ENCODE data around the gene PCNX2.

The PCNX2 gene

GRCh38 chr1:232979558-232979957, 316.0 kb downstream of the PCNX2 start:
- no peak for DNase-seq

GRCh38 chr1:232978815-232979214, 316.7 kb downstream of the PCNX2 start:
- DNase-seq: no peak

- DNase-seq: no peak
Observed at GRCh38 chr1:232978091-232978634, 317.4 kb downstream of the PCNX2 start.

GRCh38 chr1:232974971-232975370, 320.6 kb downstream of the PCNX2 start:
- DNase-seq: no peak

- DNase-seq: no peak
Observed at GRCh38 chr1:232973652-232974611, 321.6 kb downstream of the PCNX2 start.

- no peak for DNase-seq
Observed at GRCh38 chr1:232970508-232970907, 325.0 kb downstream of the PCNX2 start.

GRCh38 chr1:232969799-232970198, 325.7 kb downstream of the PCNX2 start:
- no peak for DNase-seq

- DNase-seq: no peak
Observed at GRCh38 chr1:232968965-232969364, 326.6 kb downstream of the PCNX2 start.

GRCh38 chr1:232968391-232968790, 327.1 kb downstream of the PCNX2 start:
- no peak for DNase-seq

- DNase-seq: no peak
Observed at GRCh38 chr1:232966663-232967062, 328.9 kb downstream of the PCNX2 start.

- no peak for DNase-seq
Observed at GRCh38 chr1:232965912-232966217, 329.7 kb downstream of the PCNX2 start.

- DNase-seq: no peak
Observed at GRCh38 chr1:232965124-232965911, 330.2 kb downstream of the PCNX2 start.

- DNase-seq: no peak
Observed at GRCh38 chr1:232964601-232965000, 330.9 kb downstream of the PCNX2 start.

GRCh38 chr1:232962761-232963745, 332.5 kb downstream of the PCNX2 start:
- DNase-seq: no peak

GRCh38 chr1:232958067-232958466, 337.5 kb downstream of the PCNX2 start:
- no peak for DNase-seq

GRCh38 chr1:232956081-232956480, 339.4 kb downstream of the PCNX2 start:
- DNase-seq: no peak

GRCh38 chr1:232954594-232955365, 340.7 kb downstream of the PCNX2 start:
- no peak for DNase-seq

GRCh38 chr1:232952514-232953499, 342.7 kb downstream of the PCNX2 start:
- DNase-seq: peak; percentile 10

- no peak for DNase-seq
Observed at GRCh38 chr1:232951605-232952004, 343.9 kb downstream of the PCNX2 start.

- DNase-seq: no peak
Observed at GRCh38 chr1:232951180-232951579, 344.3 kb downstream of the PCNX2 start.
